KMS-11 (cell line): ENCODE data around the gene CTDSP2.

Experiments used
- H2AFZ ChIP-seq: fragments of 200-600 bp; sonication (generic); 2 replicates; pipeline ENCODE4 v1.6.1; 2016; ENCODE audit warnings: antibody characterized with exemption, mixed run types, low read depth
- H3K27ac ChIP-seq: fragments of 200-600 bp; sonication (generic); 2 replicates; pipeline ENCODE4 v1.6.1; 2016; ENCODE audit warnings: mild to moderate bottlenecking, mixed run types
- H3K27me3 ChIP-seq: fragments of 200-600 bp; sonication (generic); 2 replicates; pipeline ENCODE4 v1.6.1; 2017; ENCODE audit warnings: mild to moderate bottlenecking, low read depth, mixed run types, moderate library complexity; ENCODE audit not compliant: insufficient read depth
- H3K36me3 ChIP-seq: fragments of 200-600 bp; sonication (generic); 2 replicates; pipeline ENCODE4 v1.6.1; 2017; ENCODE audit warnings: mild to moderate bottlenecking, mixed run types; ENCODE audit not compliant: insufficient read depth
- H3K4me1 ChIP-seq: fragments of 200-600 bp; sonication (generic); 2 replicates; pipeline ENCODE4 v1.6.1; 2016; ENCODE audit warnings: mild to moderate bottlenecking, low read depth, mixed run types; ENCODE audit not compliant: poor library complexity, severe bottlenecking
- H3K4me2 ChIP-seq: fragments of 200-600 bp; sonication (generic); 2 replicates; pipeline ENCODE4 v1.7.0; 2016; ENCODE audit warnings: mild to moderate bottlenecking, mixed run types
- H3K4me3 ChIP-seq: fragments of 200-600 bp; sonication (generic); IDR thresholded peaks from 2 replicates; pipeline ENCODE4 v1.6.1; 2017; ENCODE audit warnings: low read depth, low read length, mixed read lengths; ENCODE audit not compliant: insufficient read depth
- H3K79me2 ChIP-seq: fragments of 200-600 bp; sonication (generic); 2 replicates; pipeline ENCODE4 v1.6.1; 2016; ENCODE audit warnings: low read depth, mixed run types; ENCODE audit not compliant: insufficient read depth
- H3K9ac ChIP-seq: fragments of 200-600 bp; sonication (generic); 2 replicates; pipeline ENCODE4 v1.6.1; 2016; ENCODE audit warnings: mild to moderate bottlenecking, mixed run types
- H4K20me1 ChIP-seq: fragments of 200-600 bp; sonication (generic); 2 replicates; pipeline ENCODE4 v1.6.1; 2016; ENCODE audit warnings: mild to moderate bottlenecking, mixed run types; ENCODE audit not compliant: insufficient read depth
- TF ChIP-seq, protein P1 (sequence below): fragments of 200-600 bp; sonication (generic); conservative IDR thresholded peaks from 2 replicates; pipeline ENCODE4 v1.6.1; 2017; ENCODE audit warnings: low read depth, mild to moderate bottlenecking, antibody characterized with exemption, low read length, moderate library complexity, mixed read lengths

CTDSP2 gene

DNA sequence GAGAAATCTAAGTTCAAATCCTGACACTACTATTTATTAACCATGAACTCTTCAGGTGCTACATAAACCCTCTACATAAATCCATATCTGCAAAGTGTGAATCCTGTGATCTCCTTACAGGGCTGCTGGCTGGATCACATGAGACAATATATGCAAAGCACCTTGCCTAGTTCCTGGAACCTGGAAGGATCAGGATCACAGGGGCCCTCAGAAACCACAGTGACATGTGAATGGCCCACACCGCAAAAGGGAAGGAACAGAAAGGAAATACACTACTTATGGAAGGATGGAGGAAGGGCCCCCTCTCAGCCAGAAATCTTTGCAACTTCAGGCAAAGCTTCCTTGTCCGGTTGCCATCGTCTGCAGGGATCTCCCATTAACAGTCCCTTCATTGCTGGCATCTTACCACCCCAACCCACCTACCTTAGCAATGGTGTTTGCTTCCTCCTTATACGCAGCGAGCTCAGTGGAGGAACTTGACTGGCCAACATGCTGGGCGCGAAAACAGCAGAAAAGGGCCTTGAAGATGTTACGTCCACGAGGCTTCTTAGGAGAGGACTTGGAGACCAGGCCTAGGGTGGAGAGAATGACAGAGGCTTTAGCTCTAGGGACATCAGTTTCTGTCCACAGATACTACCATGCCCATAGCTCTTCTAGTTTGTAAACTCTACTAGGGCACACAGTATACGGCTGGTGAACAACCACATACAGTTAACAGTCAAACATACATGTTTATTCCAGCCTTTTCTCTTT lies 17.3 kb downstream of the CTDSP2 start:
- Histone ChIP-seq H3K27me3 (no peaks in the 10 kb centered on the region), H2AFZ (no peak overlapping the region), H3K4me2 (no peak overlapping the region), H3K79me2 (peaks cover 58% of the 10 kb centered on the region), H3K27ac (no peak overlapping the region), H4K20me1 (peaks cover 27% of the 10 kb centered on the region), H3K4me1 (peaks cover 41% of the 10 kb centered on the region), H3K9ac (no peak overlapping the region), H3K4me3 (no peak overlapping the region), H3K36me3 (peaks cover 23% of the 10 kb centered on the region; the same call in 1 of the 2 replicates)
- TF ChIP-seq, protein P1, sequence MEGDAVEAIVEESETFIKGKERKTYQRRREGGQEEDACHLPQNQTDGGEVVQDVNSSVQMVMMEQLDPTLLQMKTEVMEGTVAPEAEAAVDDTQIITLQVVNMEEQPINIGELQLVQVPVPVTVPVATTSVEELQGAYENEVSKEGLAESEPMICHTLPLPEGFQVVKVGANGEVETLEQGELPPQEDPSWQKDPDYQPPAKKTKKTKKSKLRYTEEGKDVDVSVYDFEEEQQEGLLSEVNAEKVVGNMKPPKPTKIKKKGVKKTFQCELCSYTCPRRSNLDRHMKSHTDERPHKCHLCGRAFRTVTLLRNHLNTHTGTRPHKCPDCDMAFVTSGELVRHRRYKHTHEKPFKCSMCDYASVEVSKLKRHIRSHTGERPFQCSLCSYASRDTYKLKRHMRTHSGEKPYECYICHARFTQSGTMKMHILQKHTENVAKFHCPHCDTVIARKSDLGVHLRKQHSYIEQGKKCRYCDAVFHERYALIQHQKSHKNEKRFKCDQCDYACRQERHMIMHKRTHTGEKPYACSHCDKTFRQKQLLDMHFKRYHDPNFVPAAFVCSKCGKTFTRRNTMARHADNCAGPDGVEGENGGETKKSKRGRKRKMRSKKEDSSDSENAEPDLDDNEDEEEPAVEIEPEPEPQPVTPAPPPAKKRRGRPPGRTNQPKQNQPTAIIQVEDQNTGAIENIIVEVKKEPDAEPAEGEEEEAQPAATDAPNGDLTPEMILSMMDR, result no peak

DNA sequence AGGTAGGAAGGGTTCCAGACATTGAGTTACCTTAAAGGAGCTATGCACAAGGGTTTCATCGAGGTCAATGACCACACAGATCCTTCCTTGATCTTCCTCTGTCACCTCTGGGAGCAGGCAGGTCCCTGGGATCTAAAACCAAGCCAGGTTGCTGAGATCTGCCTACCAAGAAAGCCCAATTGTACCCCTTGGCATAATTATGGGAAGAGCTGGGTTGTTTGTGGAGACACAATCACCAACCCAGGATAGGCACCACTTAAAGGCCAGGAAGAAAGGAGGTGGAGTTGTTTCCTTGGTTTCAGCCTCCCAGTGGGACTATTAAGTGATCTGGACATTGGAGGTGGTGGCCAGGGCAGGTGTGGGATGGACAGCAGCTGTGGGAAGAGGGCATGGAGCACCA lies 19.6 kb downstream of the CTDSP2 start:
- peaks cover 36% of the 10 kb centered on the region for H3K79me2 ChIP-seq
- no peak overlapping the region for H3K4me3 ChIP-seq
- no peak overlapping the region for H3K9ac ChIP-seq
- peaks cover 8% of the 10 kb centered on the region; the same call in 1 of the 2 replicates for H4K20me1 ChIP-seq
- peaks cover 19% of the 10 kb centered on the region for H3K4me1 ChIP-seq
- peaks cover 23% of the 10 kb centered on the region; the same call in 1 of the 2 replicates for H3K36me3 ChIP-seq
- H3K27me3 ChIP-seq, result no peaks in the 10 kb centered on the region
- TF ChIP-seq, protein P1, result no peak
- no peak overlapping the region for H2AFZ ChIP-seq
- no peak overlapping the region for H3K4me2 ChIP-seq
- H3K27ac ChIP-seq, result no peak overlapping the region

DNA sequence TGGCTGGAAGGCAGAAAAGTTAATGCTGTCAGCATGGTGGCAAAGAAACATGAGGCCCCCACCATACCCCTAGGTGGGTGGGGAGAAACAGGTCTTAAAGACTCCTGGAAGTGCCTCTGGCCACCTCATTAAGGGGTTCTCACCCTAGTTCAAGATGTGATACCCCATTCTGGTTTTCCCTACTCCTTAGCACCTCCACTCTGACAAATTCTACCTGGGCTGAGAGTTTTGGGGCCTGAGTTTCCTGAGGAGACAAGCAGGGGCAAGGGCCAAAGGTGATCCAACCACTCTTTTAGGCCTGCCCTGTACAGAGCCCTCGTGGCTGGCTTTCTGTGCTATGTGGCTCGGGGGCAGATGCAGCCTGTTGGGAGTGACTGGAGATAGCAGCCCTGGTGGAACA lies 20.1 kb downstream of the CTDSP2 start:
- no peak overlapping the region for H3K4me2 ChIP-seq
- H3K4me3 ChIP-seq, result no peak overlapping the region
- H4K20me1 ChIP-seq, result 0 out of 2 replicates have a peak, but pooled peaks cover 3% of the 10 kb centered on the region
- TF ChIP-seq, protein P1, result no peak
- H3K79me2 ChIP-seq, result peaks cover 30% of the 10 kb centered on the region
- H3K4me1 ChIP-seq, result peaks cover 13% of the 10 kb centered on the region
- H3K27ac ChIP-seq, result no peak overlapping the region
- H3K27me3 ChIP-seq, result no peaks in the 10 kb centered on the region
- peaks cover 23% of the 10 kb centered on the region; the same call in 1 of the 2 replicates for H3K36me3 ChIP-seq
- no peak overlapping the region for H2AFZ ChIP-seq
- H3K9ac ChIP-seq, result no peak overlapping the region

DNA sequence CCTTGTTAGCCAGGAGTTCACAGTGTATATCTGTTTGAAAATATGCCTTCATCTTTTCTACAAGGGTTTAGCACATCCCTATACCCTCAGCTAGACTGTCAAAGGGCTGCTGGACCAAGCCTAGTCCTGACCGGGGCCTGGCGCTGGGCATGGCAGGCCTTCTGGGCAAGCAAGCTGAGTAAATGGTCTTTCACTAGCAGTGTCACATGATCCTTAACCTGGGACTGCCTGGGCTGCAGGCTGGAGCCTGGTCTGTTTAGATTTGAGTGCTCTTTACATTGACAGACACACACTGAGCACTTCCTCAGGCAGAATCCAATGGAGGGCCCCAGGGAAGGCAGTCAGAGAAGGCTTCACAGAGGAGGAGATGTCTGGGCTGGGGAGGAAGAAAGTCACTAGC lies 21.1 kb downstream of the CTDSP2 start:
- no peak overlapping the region for H3K27ac ChIP-seq
- no peaks in the 10 kb centered on the region for H3K27me3 ChIP-seq
- peaks cover 21% of the 10 kb centered on the region for H3K79me2 ChIP-seq
- H3K9ac ChIP-seq, result no peak overlapping the region
- peaks cover 3% of the 10 kb centered on the region for H3K4me1 ChIP-seq
- 0 out of 2 replicates have a peak, but pooled peaks cover 3% of the 10 kb centered on the region for H4K20me1 ChIP-seq
- H3K4me3 ChIP-seq, result no peak overlapping the region
- TF ChIP-seq, protein P1, result no peak
- no peak overlapping the region for H2AFZ ChIP-seq
- H3K4me2 ChIP-seq, result no peak overlapping the region
- peaks cover 23% of the 10 kb centered on the region; the same call in 1 of the 2 replicates for H3K36me3 ChIP-seq
